ENCODE data around the gene CHST5.
"Not testable (repeated sequence)": the region's sequence is repeated elsewhere in the genome, so short reads cannot be mapped to it uniquely, and the experiment has no call there.

GRCh38 chr16:75542462-75542861 lies 6.6 kb upstream of the CHST5 start:
- TF ChIP-seq FOXA1 (IDR thresholded peaks at IDR 0.05; ENCODE audit: borderline replicate concordance); MAFK (IDR thresholded peaks at IDR 0.05; ENCODE audit: low read length); TRIM28 (IDR thresholded peaks at IDR 0.05); HCFC1 (IDR thresholded peaks at IDR 0.05; ENCODE audit: low read depth, low read length); ZNF24 (IDR thresholded peaks at IDR 0.05): not testable (repeated sequence)
- TF ChIP-seq, protein P1, sequence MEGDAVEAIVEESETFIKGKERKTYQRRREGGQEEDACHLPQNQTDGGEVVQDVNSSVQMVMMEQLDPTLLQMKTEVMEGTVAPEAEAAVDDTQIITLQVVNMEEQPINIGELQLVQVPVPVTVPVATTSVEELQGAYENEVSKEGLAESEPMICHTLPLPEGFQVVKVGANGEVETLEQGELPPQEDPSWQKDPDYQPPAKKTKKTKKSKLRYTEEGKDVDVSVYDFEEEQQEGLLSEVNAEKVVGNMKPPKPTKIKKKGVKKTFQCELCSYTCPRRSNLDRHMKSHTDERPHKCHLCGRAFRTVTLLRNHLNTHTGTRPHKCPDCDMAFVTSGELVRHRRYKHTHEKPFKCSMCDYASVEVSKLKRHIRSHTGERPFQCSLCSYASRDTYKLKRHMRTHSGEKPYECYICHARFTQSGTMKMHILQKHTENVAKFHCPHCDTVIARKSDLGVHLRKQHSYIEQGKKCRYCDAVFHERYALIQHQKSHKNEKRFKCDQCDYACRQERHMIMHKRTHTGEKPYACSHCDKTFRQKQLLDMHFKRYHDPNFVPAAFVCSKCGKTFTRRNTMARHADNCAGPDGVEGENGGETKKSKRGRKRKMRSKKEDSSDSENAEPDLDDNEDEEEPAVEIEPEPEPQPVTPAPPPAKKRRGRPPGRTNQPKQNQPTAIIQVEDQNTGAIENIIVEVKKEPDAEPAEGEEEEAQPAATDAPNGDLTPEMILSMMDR (IDR thresholded peaks at IDR 0.05 in 2 of 3, conservative IDR thresholded peaks at IDR 0.05 in 1 of 3; ENCODE audit: insufficient read depth in 2 of 3, low read depth in 1 of 3, low read length in 3 of 3) = not testable (repeated sequence)

All from K562 (cell line).